H9 (cell line): ENCODE data around the gene INVS. TPM values are rescaled to one million over a fixed set of nuclear protein-coding genes. Genes with fewer than 3 reads are reported as not detected.

Experiments
- DNase-seq: peaks from one replicate; pipeline ENCODE4 v3.0.0-alpha.2; 2017
- H2AFZ ChIP-seq: one replicate; pipeline ENCODE4 v1.6.1; 2013; ENCODE audit warnings: mild to moderate bottlenecking, low read length, control low read depth, moderate library complexity
- H2AK5ac ChIP-seq: 2 replicates; pipeline ENCODE4 v1.6.1; 2013; ENCODE audit warnings: low read length, control low read depth, mixed read lengths; ENCODE audit not compliant: insufficient read length
- H2BK120ac ChIP-seq: one replicate; pipeline ENCODE4 v1.6.1; 2013; ENCODE audit warnings: low read depth, mild to moderate bottlenecking, low read length, control low read depth, inconsistent platforms; ENCODE audit not compliant: poor library complexity, severe bottlenecking
- H2BK12ac ChIP-seq: 2 replicates; pipeline ENCODE4 v1.6.1; 2013; ENCODE audit warnings: low read length, control low read depth, mixed read lengths, low read depth; ENCODE audit not compliant: insufficient read length
- H2BK15ac ChIP-seq: 2 replicates; pipeline ENCODE4 v1.6.1; 2013; ENCODE audit warnings: low read depth, low read length, control low read depth
- H2BK20ac ChIP-seq: one replicate; pipeline ENCODE4 v1.6.1; 2013; ENCODE audit warnings: low read depth, mild to moderate bottlenecking, low read length, control low read depth, inconsistent platforms; ENCODE audit not compliant: poor library complexity, severe bottlenecking
- H2BK5ac ChIP-seq: 2 replicates; pipeline ENCODE4 v1.6.1; 2013; ENCODE audit warnings: low read length, control low read depth, mixed read lengths; ENCODE audit not compliant: insufficient read length
- H3K14ac ChIP-seq: 2 replicates; pipeline ENCODE4 v1.6.1; 2013; ENCODE audit warnings: low read length, control low read depth; ENCODE audit not compliant: insufficient read depth
- H3K18ac ChIP-seq: 2 replicates; pipeline ENCODE4 v1.6.1; 2013; ENCODE audit warnings: low read depth, mild to moderate bottlenecking, mixed read lengths, low read length, control low read depth; ENCODE audit not compliant: insufficient read length
- H3K23ac ChIP-seq: 2 replicates; pipeline ENCODE4 v1.6.1; 2013; ENCODE audit warnings: low read length, control low read depth, mixed read lengths, low read depth; ENCODE audit not compliant: insufficient read length
- H3K23me2 ChIP-seq: 2 replicates; pipeline ENCODE4 v1.6.1; 2013; ENCODE audit warnings: low read depth, mild to moderate bottlenecking, mixed read lengths, low read length, control low read depth; ENCODE audit not compliant: insufficient read length, poor library complexity, severe bottlenecking
- H3K27ac ChIP-seq: 2 replicates; pipeline ENCODE4 v1.5.1; 2013; ENCODE audit warnings: low read length, control low read depth, mixed read lengths, low read depth; ENCODE audit not compliant: insufficient read length
- H3K27me3 ChIP-seq: 2 replicates; pipeline ENCODE4 v1.6.1; 2013; ENCODE audit warnings: low read length, control low read depth, inconsistent platforms; ENCODE audit not compliant: insufficient read depth
- H3K4ac ChIP-seq: 2 replicates; pipeline ENCODE4 v1.6.1; 2013; ENCODE audit warnings: low read depth, mild to moderate bottlenecking, control low read depth, inconsistent platforms, low read length, moderate library complexity
- H3K4me1 ChIP-seq: 2 replicates; pipeline ENCODE4 v1.6.1; 2013; ENCODE audit warnings: low read length, control low read depth, inconsistent platforms; ENCODE audit not compliant: insufficient read depth
- H3K4me2 ChIP-seq: 2 replicates; pipeline ENCODE4 v1.6.1; 2013; ENCODE audit warnings: low read length, control low read depth, mixed read lengths; ENCODE audit not compliant: insufficient read length, insufficient read depth
- H3K56ac ChIP-seq: 2 replicates; pipeline ENCODE4 v1.6.1; 2013; ENCODE audit warnings: low read depth, mild to moderate bottlenecking, mixed read lengths, low read length, control low read depth; ENCODE audit not compliant: insufficient read length
- H3K79me1 ChIP-seq: 2 replicates; pipeline ENCODE4 v1.6.1; 2013; ENCODE audit warnings: low read depth, mild to moderate bottlenecking, moderate library complexity, low read length, control low read depth, inconsistent platforms; ENCODE audit not compliant: insufficient read depth, poor library complexity, severe bottlenecking
- H3K79me2 ChIP-seq: 2 replicates; pipeline ENCODE4 v1.6.1; 2013; ENCODE audit warnings: low read length, control low read depth, inconsistent platforms; ENCODE audit not compliant: insufficient read depth
- H3K9ac ChIP-seq: 2 replicates; pipeline ENCODE4 v1.6.1; 2013; ENCODE audit warnings: low read length, control low read depth, mixed read lengths; ENCODE audit not compliant: insufficient read length; ENCODE audit errors: extremely low read depth
- H3K9me3 ChIP-seq: one replicate; pipeline ENCODE4 v1.6.1; 2013; ENCODE audit warnings: low read depth, low read length, inconsistent platforms; ENCODE audit not compliant: control insufficient read depth
- H3T11ph ChIP-seq: one replicate; pipeline ENCODE4 v1.6.1; 2013; ENCODE audit warnings: mild to moderate bottlenecking, low read length, control low read depth, inconsistent platforms
- H4K20me1 ChIP-seq: one replicate; pipeline ENCODE4 v1.6.1; 2013; ENCODE audit not compliant: control insufficient read depth, insufficient read length, insufficient read depth
- H4K5ac ChIP-seq: 2 replicates; pipeline ENCODE4 v1.6.1; 2013; ENCODE audit warnings: low read depth, mild to moderate bottlenecking, mixed read lengths, low read length, control low read depth; ENCODE audit not compliant: insufficient read length
- H4K8ac ChIP-seq: replicated peaks from 2 replicates; pipeline ENCODE4 v1.6.1; 2013; ENCODE audit warnings: low read length, control low read depth, mixed read lengths, low read depth; ENCODE audit not compliant: insufficient read length
- H4K91ac ChIP-seq: 2 replicates; pipeline ENCODE4 v1.6.1; 2013; ENCODE audit warnings: low read depth, mild to moderate bottlenecking, moderate library complexity, mixed read lengths, low read length, control low read depth; ENCODE audit not compliant: insufficient read length
- H3K27ac Mint-ChIP-seq, 3 experiments: 2 replicates in 2 of 3; 3 replicates in 1 of 3; pipeline ENCODE4 v1.8.0; 2020 to 2021; ENCODE audit warnings: mixed read lengths in 3 of 3, mild to moderate bottlenecking in 1 of 3, moderate library complexity in 1 of 3
- H3K27me3 Mint-ChIP-seq: 2 replicates; pipeline ENCODE4 v1.8.0; 2021; ENCODE audit warnings: low read depth, mild to moderate bottlenecking, moderate library complexity, mixed read lengths
- H3K36me3 Mint-ChIP-seq, 3 experiments: 2 replicates in 2 of 3; 3 replicates in 1 of 3; pipeline ENCODE4 v1.8.0; 2020 to 2021; ENCODE audit warnings: low read depth in 3 of 3, mixed read lengths in 3 of 3; ENCODE audit not compliant: insufficient read depth in 1 of 3
- H3K4me1 Mint-ChIP-seq, 2 experiments: 2 replicates each; pipeline ENCODE4 v1.8.0; 2020; ENCODE audit warnings: mixed read lengths in 2 of 2
- H3K4me3 Mint-ChIP-seq, 2 experiments: 2 replicates in 1 of 2; 3 replicates in 1 of 2; pipeline ENCODE4 v1.8.0; 2020 to 2021; ENCODE audit warnings: mild to moderate bottlenecking in 2 of 2, mixed read lengths in 2 of 2, moderate library complexity in 1 of 2
- H3K9me3 Mint-ChIP-seq, 2 experiments: 2 replicates in 1 of 2; 3 replicates in 1 of 2; pipeline ENCODE4 v1.8.0; 2020; ENCODE audit warnings: mild to moderate bottlenecking in 2 of 2, mixed read lengths in 2 of 2, moderate library complexity in 1 of 2
- CTCF ChIP-seq: fragments of 200-600 bp; sonication (generic); conservative IDR thresholded peaks from 3 replicates; pipeline ENCODE4 v1.8.0; 2021; ENCODE audit warnings: antibody characterized with exemption, mild to moderate bottlenecking
- WGBS: extraction: QIAGEN DNeasy Blood & Tissue Kit; methylation state at CpG from one replicate; pipeline ENCODE4 v1.1.7; 2013; ENCODE audit warnings: missing lambda C conversion rate, low lambda C conversion rate, mixed read lengths; ENCODE audit not compliant: insufficient read length; ENCODE audit errors: extremely low coverage; 5-methylcytosine and 5-hydroxymethylcytosine counted together
- total RNA-seq: library from RNA; stranded (reverse); gene quantifications from 2 replicates; pipeline ENCODE4 v1.2.1, GENCODE V29; 2021

Gene INVS
- total RNA-seq, 1 experiment from 2014 or later: 7.5 TPM

DNA sequence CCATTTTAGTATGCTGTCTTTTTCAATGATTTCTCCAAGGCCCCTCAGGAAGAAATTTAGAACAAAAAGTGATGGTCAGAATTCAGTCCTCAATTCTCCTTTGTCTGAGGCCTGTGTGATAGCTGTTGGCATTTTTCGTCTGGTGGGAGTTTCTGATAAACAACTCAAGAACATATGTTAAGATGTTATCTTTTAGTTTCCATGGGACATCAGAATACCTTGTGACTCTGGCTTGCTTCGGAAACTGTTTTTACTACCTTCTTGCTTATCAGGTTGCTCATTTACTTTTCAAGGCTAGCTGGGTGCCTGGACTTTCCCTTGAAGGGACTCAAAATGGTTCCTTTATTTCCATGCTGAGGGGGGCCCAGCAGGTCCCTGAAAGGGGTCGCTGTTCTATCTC lies 97.2 kb downstream of the INVS start:
- no peak overlapping the region for H3K56ac ChIP-seq
- Mint-ChIP-seq H3K4me3 (no peak overlapping the region), H3K27me3 (no peaks in the 10 kb centered on the region), H3K27ac (0 out of 7 replicates have a peak overlapping the region, but pooled peaks of 1 of the 3 experiments have one; percentile 13), H3K9me3 (peaks cover 7 to 9% of the 10 kb centered on the region in 2 experiments), H3K4me1 (peaks cover 9 to 12% of the 10 kb centered on the region in 2 experiments), H3K36me3 (peaks cover 6 to 12% (median 7%) of the 10 kb centered on the region in 3 experiments)
- no peaks in the 10 kb centered on the region for H3K79me1 ChIP-seq
- H3K27ac ChIP-seq: no peak overlapping the region
- H3K4me1 ChIP-seq: no peaks in the 10 kb centered on the region
- no peak overlapping the region for H2AFZ ChIP-seq
- H4K5ac ChIP-seq: no peak overlapping the region
- no peak overlapping the region for H2AK5ac ChIP-seq
- no peaks in the 10 kb centered on the region for H3K23me2 ChIP-seq
- no peaks in the 10 kb centered on the region for H3K9me3 ChIP-seq
- no peak overlapping the region for H2BK15ac ChIP-seq
- no peak for DNase-seq
- no peak overlapping the region for H3K23ac ChIP-seq
- H4K20me1 ChIP-seq: no peaks in the 10 kb centered on the region
- no peak overlapping the region for H3K14ac ChIP-seq
- no peak overlapping the region for H3K9ac ChIP-seq
- H4K91ac ChIP-seq: no peak overlapping the region
- no peak overlapping the region for H4K8ac ChIP-seq
- H2BK120ac ChIP-seq: no peak overlapping the region
- no peaks in the 10 kb centered on the region for H3K79me2 ChIP-seq
- H3K4me2 ChIP-seq: no peak overlapping the region
- H2BK5ac ChIP-seq: no peak overlapping the region
- WGBS: no CpG with 5 or more reads among the region's 3 CpGs
- no peak overlapping the region for H3T11ph ChIP-seq
- H2BK12ac ChIP-seq: no peak overlapping the region
- no peak overlapping the region for H3K18ac ChIP-seq
- no peak overlapping the region for H3K4ac ChIP-seq
- H2BK20ac ChIP-seq: no peak overlapping the region
- TF ChIP-seq CTCF: no peak
- no peaks in the 10 kb centered on the region for H3K27me3 ChIP-seq
